HG02571 (cell line): ENCODE data around the gene CDYL.

Experiments used
- ATAC-seq: cut with Tn5 transposase; IDR thresholded peaks from one replicate; pipeline ENCODE4 v1.9.1; 2021; ENCODE audit warnings: mild to moderate bottlenecking, moderate library complexity; ENCODE audit not compliant: unreplicated experiment

Gene CDYL

GRCh38 chr6:4873928-4874327 is 97.7 kb downstream of the CDYL start:
- ATAC-seq = no peak

GRCh38 chr6:4879741-4880275 is 103.6 kb downstream of the CDYL start:
- ATAC-seq = peak; percentile 76

GRCh38 chr6:4880363-4880762 is 104.2 kb downstream of the CDYL start:
- ATAC-seq = no peak

GRCh38 chr6:4883298-4883697 is 107.1 kb downstream of the CDYL start:
- no peak for ATAC-seq

GRCh38 chr6:4884646-4885340 is 108.6 kb downstream of the CDYL start:
- no peak for ATAC-seq

- ATAC-seq = no peak
These were observed 109.2 kb downstream of the CDYL start for GRCh38 chr6:4885341-4885933.

GRCh38 chr6:4888841-4889240 is 112.6 kb downstream of the CDYL start:
- no peak for ATAC-seq

- ATAC-seq = no peak
These were observed 113.5 kb downstream of the CDYL start for GRCh38 chr6:4889701-4890100.

GRCh38 chr6:4890191-4890590 is 114.0 kb downstream of the CDYL start:
- ATAC-seq = no peak

GRCh38 chr6:4890627-4891026 is 114.4 kb downstream of the CDYL start:
- ATAC-seq = no peak

- no peak for ATAC-seq
These were observed 114.9 kb downstream of the CDYL start for GRCh38 chr6:4891141-4891540.

- ATAC-seq = no peak
These were observed 116.7 kb downstream of the CDYL start for GRCh38 chr6:4892785-4893485.

- no peak for ATAC-seq
These were observed 117.8 kb downstream of the CDYL start for GRCh38 chr6:4894049-4894448.

GRCh38 chr6:4895971-4896370 is 119.8 kb downstream of the CDYL start:
- ATAC-seq = no peak

- ATAC-seq = no peak
These were observed 120.2 kb downstream of the CDYL start for GRCh38 chr6:4896401-4896800.

- ATAC-seq = no peak
These were observed 123.2 kb downstream of the CDYL start for GRCh38 chr6:4899249-4900034.

GRCh38 chr6:4901386-4902061 is 125.3 kb downstream of the CDYL start:
- ATAC-seq = no peak

GRCh38 chr6:4902363-4902762 is 126.2 kb downstream of the CDYL start:
- ATAC-seq = no peak

GRCh38 chr6:4903121-4903520 is 126.9 kb downstream of the CDYL start:
- no peak for ATAC-seq

- ATAC-seq = no peak
These were observed 127.7 kb downstream of the CDYL start for GRCh38 chr6:4903751-4904370.
